ENCODE results near the gene CACNA2D3. TPM values are rescaled to one million over a fixed set of nuclear protein-coding genes. Genes with fewer than 3 reads are reported as not detected.

CACNA2D3 gene
- total RNA-seq, 1 experiment from 2014 or later: 0.59 TPM

GRCh38 chr3:54313418-54313817, 191.1 kb downstream of the CACNA2D3 start:
- no peak for TF ChIP-seq EZH2 (IDR thresholded peaks at IDR 0.05; ENCODE audit: low read depth)
- TF ChIP-seq, protein P1, sequence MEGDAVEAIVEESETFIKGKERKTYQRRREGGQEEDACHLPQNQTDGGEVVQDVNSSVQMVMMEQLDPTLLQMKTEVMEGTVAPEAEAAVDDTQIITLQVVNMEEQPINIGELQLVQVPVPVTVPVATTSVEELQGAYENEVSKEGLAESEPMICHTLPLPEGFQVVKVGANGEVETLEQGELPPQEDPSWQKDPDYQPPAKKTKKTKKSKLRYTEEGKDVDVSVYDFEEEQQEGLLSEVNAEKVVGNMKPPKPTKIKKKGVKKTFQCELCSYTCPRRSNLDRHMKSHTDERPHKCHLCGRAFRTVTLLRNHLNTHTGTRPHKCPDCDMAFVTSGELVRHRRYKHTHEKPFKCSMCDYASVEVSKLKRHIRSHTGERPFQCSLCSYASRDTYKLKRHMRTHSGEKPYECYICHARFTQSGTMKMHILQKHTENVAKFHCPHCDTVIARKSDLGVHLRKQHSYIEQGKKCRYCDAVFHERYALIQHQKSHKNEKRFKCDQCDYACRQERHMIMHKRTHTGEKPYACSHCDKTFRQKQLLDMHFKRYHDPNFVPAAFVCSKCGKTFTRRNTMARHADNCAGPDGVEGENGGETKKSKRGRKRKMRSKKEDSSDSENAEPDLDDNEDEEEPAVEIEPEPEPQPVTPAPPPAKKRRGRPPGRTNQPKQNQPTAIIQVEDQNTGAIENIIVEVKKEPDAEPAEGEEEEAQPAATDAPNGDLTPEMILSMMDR (conservative IDR thresholded peaks at IDR 0.05): no peak
- no peaks in the 10 kb centered on the region for H3K79me2 ChIP-seq (ENCODE audit: low read depth)
- BruUV-seq (replicated peaks): no TSS peak
- no peak overlapping the region for H3K4me3 ChIP-seq
- H3K9me3 ChIP-seq (ENCODE audit: insufficient read depth, low read depth): no peaks in the 10 kb centered on the region
- no peak overlapping the region for H3K4me2 ChIP-seq
- H3K36me3 ChIP-seq (ENCODE audit: low read depth): no peaks in the 10 kb centered on the region
- 0 out of 2 replicates have a peak, but pooled peaks cover 2% of the 10 kb centered on the region for H3K27me3 ChIP-seq (ENCODE audit: insufficient read depth, low read depth)
- H3F3A ChIP-seq (ENCODE audit: insufficient read depth, low read depth): no peaks in the 10 kb centered on the region
- intact Hi-C loops (cut with micrococcal nuclease; ENCODE audit: unreplicated experiment): no loop called here
- ChIA-PET POLR2A (ENCODE audit: unreplicated experiment) (no interaction called here), CTCF (no interaction called here)
- H3K27ac ChIP-seq: no peak overlapping the region
- no peaks in the 10 kb centered on the region for H3K9me2 ChIP-seq (ENCODE audit: insufficient read depth)
- no peak for DNase-seq
- no peaks in the 10 kb centered on the region for H4K20me1 ChIP-seq (ENCODE audit: insufficient read depth)
- no peak overlapping the region for H2AFZ ChIP-seq
- no peaks in the 10 kb centered on the region for H3K4me1 ChIP-seq (replicated peaks; ENCODE audit: insufficient read depth)

DNA sequence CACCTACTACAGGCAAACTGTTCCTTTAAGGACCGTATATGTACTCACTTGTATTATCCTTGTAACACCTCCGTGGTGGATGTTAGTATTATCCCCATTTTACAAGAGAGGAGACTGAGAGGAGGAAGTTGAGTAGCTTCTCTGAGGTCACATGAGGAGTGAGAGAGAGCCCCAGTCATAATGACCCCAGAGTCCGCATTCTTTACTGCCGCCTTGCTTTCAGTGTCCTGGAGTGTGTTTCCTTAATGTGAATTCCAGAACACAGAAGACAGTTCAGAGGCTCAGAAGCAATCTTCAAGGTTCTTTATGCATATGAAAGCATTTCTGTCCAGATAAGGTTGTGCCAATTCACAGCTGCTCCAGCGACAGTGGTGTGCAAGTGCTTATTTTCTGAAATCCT, 199.2 kb downstream of the CACNA2D3 start:
- Histone ChIP-seq H3F3A (ENCODE audit: insufficient read depth, low read depth) (no peaks in the 10 kb centered on the region), H4K20me1 (ENCODE audit: insufficient read depth) (no peaks in the 10 kb centered on the region), H3K4me2 (no peak overlapping the region), H2AFZ (no peak overlapping the region), H3K4me3 (no peak overlapping the region), H3K9me3 (ENCODE audit: insufficient read depth, low read depth) (no peaks in the 10 kb centered on the region), H3K36me3 (ENCODE audit: low read depth) (no peaks in the 10 kb centered on the region), H3K4me1 (replicated peaks; ENCODE audit: insufficient read depth) (no peaks in the 10 kb centered on the region), H3K79me2 (ENCODE audit: low read depth) (no peaks in the 10 kb centered on the region), H3K27ac (no peak overlapping the region), H3K27me3 (ENCODE audit: insufficient read depth, low read depth) (0 out of 2 replicates have a peak, but pooled peaks cover 2% of the 10 kb centered on the region), H3K9me2 (ENCODE audit: insufficient read depth) (no peaks in the 10 kb centered on the region)
- ChIA-PET CTCF (no interaction called here), POLR2A (ENCODE audit: unreplicated experiment) (no interaction called here)
- BruUV-seq (replicated peaks): no TSS peak
- intact Hi-C loops (cut with micrococcal nuclease; ENCODE audit: unreplicated experiment): no loop called here
- TF ChIP-seq, protein P1 (conservative IDR thresholded peaks at IDR 0.05): no peak
- TF ChIP-seq EZH2 (IDR thresholded peaks at IDR 0.05; ENCODE audit: low read depth): no peak
- no peak for DNase-seq

GRCh38 chr3:54322354-54322753, 200.0 kb downstream of the CACNA2D3 start:
- TF ChIP-seq EZH2 (IDR thresholded peaks at IDR 0.05; ENCODE audit: low read depth): no peak
- TF ChIP-seq, protein P1 (conservative IDR thresholded peaks at IDR 0.05): no peak
- H3K27ac ChIP-seq: no peak overlapping the region
- H3K4me1 ChIP-seq (replicated peaks; ENCODE audit: insufficient read depth): no peaks in the 10 kb centered on the region
- H3K27me3 ChIP-seq (ENCODE audit: insufficient read depth, low read depth): 0 out of 2 replicates have a peak, but pooled peaks cover under 1% of the 10 kb centered on the region
- no peaks in the 10 kb centered on the region for H3K79me2 ChIP-seq (ENCODE audit: low read depth)
- BruUV-seq (replicated peaks): no TSS peak
- H3K9me2 ChIP-seq (ENCODE audit: insufficient read depth): no peaks in the 10 kb centered on the region
- DNase-seq: no peak
- no peaks in the 10 kb centered on the region for H3K36me3 ChIP-seq (ENCODE audit: low read depth)
- H4K20me1 ChIP-seq (ENCODE audit: insufficient read depth): no peaks in the 10 kb centered on the region
- intact Hi-C loops (cut with micrococcal nuclease; ENCODE audit: unreplicated experiment): no loop called here
- H3K9me3 ChIP-seq (ENCODE audit: insufficient read depth, low read depth): no peaks in the 10 kb centered on the region
- POLR2A ChIA-PET (ENCODE audit: unreplicated experiment): no interaction called here
- no peak overlapping the region for H3K4me2 ChIP-seq
- CTCF ChIA-PET: no interaction called here
- H3F3A ChIP-seq (ENCODE audit: insufficient read depth, low read depth): no peaks in the 10 kb centered on the region
- no peak overlapping the region for H2AFZ ChIP-seq
- H3K4me3 ChIP-seq: no peak overlapping the region

All from PC-9 (cell line).